Kasumi-1 (cell line): ENCODE results near the gene CNIH1.
"Not testable (repeated sequence)": the region's sequence is repeated elsewhere in the genome, so short reads cannot be mapped to it uniquely, and the experiment has no call there.

Experiments
- DNase-seq, 2 experiments: peaks; one replicate each; lab custom pipeline; 2025; lab: John Stamatoyannopoulos, UW

The CNIH1 gene

DNA sequence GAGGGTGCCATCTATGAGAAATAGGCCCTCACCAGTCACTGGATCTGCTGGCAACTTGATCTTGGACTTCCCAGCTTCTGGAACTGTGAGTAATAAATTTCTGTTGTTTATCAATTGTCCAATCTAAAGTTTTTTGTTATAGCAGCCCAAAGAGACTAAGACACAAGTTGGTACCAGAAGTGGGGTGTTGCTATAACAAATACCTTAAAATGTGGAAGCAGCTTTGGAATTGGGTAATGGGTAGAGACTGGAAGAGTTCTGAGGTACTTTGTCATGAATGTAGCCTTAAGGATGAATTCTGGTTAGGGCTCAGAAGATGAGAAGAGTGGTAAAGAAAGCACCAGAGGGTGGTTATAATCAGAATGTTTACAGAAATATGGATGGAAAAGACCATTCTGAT is 26.1 kb upstream of the CNIH1 start:
- DNase-seq, result no peak

DNA sequence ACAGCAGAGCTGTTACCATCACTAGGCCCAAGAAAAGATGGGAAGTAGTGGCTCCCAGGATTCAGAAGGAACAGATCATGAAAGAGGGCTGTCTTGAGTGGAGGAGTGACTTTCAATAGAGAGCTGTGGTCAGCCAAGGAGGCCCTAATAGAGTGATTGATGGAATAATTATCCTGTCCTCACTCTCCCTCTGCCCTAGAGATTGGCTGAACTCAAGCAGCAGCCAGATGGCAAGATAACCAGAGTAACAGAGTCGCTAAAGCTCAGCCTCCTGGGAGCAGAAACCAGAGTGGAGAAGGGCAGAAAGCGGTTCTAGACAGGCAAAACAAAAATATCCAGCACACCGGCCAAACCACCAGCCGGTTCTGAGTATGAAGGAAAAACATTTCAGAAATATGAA is 24.5 kb upstream of the CNIH1 start:
- DNase-seq, result no peak

DNA sequence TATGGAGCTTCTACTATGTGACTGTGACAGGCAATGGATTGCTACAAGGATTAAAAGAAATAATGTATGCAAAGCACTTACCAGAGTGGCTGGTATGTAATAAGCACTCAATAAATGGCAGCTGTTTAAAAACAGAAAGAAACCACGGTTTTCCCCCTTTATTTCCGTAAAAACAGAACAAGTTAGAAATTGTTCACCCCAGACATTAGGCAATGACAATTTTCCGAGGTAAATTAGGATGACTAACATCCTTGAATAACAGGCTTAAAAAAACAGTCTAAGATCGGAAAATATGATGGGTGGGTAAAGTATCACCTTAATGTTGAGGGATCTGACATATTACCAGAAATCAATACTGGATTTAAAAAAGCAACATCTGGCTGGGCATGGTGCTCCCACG is 20.9 kb upstream of the CNIH1 start:
- no peak for DNase-seq

DNA sequence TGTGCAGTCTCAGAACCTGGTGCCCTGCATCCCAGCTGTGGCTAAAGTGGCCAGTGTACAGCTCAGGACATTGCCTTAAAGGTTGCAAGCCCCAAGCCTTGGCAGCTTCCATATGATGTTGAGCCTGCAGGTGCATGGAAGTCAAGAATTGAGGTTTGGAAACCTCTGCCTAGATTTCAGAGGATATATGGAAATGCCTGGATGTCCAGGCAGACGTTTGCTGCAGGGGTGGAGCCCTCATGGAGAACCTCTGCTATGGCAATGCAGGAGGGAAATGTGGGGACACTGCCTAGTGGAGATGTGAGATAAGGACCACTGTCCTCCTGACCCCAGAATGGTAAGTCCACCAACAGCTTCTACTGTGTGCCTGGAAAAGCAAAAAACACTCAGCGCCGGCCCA is 17.9 kb upstream of the CNIH1 start:
- DNase-seq, result no peak

DNA sequence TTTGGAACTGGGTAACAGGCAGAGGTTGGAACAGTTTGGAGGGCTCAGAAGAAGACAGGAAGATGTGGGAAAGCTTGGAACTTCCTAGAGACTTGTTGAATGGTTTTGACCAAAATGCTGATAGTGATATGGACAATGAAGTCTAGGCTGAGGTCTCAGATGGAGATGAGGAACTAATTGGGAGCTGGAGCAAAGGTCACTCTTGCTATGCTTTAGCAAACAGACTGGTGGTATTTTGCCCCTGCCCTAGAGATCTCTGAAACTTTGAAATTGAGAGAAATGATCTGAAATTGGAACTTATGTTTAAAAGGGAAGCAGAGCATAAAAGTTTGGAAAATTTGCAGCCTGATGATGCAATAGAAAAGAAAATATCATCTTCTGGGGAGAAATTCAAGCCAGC is 17.4 kb upstream of the CNIH1 start:
- not testable (repeated sequence) for DNase-seq

DNA sequence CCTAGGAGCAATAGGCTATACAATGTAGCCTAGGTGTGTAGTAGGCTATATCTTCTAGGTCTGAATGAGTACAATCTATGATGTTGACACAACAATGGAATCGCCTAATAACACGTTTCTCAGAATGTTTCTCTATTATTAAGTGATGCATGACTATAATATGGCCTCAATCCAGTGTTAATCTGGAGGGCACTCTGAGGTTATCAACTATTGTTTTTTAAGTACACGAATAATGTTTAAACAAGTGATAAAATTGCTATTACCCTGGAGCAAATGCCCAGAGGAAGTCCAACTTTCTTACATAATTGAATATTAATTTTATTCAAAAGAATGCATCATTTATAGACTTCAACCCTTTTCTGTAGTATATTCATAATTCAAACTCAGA is 16.4 kb upstream of the CNIH1 start:
- no peak for DNase-seq

DNA sequence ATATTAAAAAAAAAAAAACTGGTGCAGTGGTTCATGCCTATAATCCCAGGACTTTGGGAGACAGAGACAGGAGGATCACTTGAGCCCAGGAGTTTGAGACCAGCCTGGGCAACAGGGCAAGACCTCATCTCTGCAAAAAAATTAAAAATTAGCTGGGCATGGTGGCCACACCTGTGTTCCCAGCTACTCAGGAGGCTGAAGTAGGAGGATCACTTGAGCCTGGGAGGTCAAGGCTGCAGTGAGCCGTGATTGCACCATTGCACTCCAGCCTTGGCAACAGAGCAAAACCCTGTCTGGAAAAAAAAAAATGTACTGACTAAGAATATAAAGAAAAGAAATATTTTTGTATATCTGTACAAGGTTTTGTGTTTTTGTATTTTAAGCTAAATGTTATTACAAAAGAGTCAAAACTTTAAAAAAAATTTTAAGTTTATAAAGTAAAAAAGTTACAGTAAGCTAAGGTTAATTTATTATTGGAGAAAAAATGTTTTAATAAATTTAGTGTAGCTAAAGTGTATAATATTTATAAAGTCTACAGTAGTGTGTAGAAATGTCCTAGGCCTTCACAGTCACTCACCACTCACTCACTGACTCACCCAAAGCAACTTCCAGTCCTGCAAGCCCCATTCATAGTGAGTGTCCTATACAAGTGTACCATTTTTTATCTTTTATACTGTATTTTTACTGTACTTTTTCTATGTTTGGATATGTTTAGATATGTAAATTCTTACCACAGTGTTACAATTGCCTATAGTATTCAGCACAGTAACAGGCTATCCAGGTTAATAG is 15.8 kb upstream of the CNIH1 start:
- DNase-seq, result not testable (repeated sequence)

DNA sequence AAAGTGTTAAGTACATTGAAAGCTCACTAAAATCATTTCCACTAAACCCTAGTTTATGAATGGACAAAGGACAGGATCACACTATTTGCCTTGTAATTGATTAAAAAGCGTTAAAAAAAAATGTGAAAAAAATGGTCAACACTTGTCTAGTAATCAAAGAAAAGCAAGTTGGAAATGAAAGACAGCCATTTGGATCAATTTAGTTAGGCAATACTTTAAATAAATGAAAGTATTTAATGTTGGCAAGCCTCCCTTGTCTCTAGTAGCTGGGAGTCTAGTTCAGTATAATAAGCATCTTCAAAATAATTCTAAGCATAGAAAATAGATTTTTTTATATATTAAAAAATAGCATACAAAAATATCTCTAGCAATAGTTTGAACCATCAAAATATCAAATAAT is 14.2 kb upstream of the CNIH1 start:
- DNase-seq, result no peak

DNA sequence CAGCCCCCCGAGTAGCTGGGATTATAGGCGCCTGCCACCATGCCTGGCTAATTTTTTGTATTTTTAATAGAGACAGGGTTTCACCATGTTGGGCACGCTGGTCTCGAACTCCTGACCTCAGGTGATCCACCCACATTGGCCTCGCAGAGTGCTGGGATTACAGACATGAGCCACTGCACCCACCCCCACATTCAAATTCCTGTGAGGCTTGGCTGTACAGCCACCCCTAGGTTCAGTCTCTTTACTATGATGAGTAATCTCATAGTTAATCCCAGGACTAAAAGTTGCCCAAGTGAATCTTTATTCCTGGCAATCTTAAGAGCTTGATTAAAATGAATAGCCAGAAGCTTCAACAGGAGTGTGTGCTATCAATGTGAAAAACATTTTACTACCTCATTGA is 12.8 kb upstream of the CNIH1 start:
- not testable (repeated sequence) for DNase-seq

DNA sequence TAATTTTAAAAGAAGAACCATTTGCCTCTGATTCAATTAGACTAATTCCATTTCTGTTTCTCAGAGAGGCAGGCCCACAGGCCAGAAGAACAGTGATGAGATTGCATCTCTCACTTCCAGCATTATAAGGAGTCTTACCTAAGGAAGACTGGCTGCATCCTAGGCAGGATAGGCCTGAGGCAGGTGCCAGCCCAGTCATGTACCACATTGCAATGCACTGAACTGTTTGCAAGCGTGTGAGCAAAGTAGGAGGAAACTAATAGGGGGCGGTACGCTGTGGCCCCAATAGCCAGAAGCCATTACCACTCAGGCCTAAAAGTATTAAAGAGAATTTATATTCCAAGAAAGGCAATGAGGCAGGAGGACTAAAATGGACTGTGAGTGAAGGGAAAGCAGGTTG is 12.1 kb upstream of the CNIH1 start:
- no peak for DNase-seq

DNA sequence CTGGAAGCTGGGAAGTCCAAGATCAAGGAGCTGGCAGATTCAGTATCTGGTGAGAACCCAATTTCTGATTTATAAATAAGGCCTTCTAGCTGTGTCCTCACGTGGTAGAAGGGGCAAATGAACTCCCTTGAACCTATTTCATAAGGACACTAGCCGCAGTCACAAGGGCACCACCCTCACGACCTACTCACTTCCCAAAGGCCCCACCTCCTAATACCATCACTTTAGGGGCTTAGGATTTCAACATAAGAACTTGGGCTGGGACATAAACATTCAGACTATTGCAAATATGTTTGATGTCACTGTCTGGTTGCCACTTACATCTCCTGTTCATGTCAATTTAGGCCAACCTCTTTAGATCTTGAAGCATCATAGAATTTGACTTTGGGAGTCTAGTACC is 10.8 kb upstream of the CNIH1 start:
- no peak for DNase-seq

DNA sequence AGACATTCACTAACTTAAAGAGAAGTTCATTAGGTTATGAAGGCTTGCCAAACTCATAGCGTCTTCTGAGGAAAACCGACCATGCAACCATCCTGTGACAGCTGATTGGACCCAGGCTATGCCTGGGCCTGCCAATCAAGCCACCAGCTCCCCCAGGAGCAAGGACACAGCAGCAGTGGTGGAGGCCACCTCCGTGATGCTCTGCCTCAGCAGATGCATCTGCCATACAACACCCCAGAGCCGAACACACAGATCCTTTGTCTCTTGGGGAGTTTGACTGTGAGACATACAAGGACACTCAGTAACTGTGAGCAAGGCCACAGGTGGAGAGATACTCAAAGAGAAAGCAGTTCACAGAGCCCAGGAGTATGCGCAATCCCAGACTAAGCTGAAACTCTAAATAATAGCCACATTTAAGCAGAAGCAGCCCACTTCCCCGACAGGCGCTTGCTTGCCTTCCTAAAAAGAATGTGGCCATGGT is 10.0 kb upstream of the CNIH1 start:
- no peak for DNase-seq

DNA sequence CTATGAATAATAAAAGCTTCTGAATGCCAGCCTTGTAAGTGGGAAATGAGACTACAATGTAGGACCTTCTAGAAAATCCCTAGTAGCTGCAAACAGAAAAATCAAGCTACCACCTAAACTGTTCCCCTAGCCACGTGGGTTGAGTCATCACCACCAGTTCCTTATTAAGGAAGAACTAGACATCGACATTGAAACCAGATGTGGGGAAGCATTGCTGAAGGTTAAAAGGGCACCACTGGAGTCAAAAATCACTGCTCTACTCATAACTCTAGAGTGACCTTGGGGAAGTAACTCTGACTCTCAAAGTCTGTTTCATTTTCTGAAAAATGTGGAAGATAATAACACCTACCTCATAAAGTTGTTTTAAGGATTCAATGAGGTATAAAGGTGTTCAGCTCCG is 9.4 kb upstream of the CNIH1 start:
- peak; percentile 18 to 50 for DNase-seq

DNA sequence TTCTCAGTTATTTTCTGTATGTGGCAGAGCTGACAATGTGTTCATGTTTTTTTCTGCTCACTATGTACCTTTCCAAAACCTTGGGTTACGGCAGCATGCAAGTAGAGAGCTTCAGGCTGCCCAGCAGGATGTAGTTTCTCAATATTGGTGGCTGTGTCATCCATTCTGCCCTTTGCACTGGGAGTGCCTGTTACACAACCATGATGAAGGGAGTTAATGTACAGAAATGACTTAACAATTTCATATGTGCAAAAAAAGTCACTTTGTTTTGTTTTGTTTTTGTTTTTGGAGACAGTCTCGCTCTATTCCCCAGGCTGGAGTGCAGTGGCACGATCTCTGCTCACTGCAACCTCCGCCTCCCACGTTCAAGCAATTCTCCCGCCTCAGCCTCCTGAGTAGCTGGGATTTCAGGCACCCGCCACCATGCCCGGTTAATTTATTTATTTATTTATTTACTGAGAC is 6.1 kb upstream of the CNIH1 start:
- peak; percentile 21 to 32 for DNase-seq

DNA sequence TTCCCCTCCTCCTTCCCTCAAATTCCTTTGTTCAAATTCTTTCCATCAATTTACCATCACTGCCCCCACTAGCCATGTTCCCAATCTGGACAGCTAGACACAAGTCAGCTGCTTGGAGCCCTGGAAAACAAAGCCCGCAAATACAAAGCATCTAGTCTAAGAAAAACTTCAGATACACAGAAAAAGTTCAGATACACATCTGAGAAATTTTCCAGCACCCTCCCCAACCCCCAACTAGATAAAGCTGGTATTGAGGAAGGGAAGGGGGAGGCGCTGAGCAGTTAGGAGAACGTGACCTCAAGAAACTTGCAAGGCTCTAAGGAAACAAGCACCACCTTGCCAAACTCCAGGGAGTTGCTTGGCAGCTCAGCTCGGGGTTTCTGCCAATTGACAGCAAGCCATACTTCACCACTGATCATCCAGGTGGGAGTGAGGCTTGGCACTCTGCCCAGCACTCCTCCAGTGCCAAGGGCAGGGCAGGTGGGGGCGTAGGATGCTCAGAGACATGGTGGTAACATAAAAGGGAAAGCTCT is 5.1 kb upstream of the CNIH1 start:
- peak in 1 of 2 experiments; percentile 20 for DNase-seq

DNA sequence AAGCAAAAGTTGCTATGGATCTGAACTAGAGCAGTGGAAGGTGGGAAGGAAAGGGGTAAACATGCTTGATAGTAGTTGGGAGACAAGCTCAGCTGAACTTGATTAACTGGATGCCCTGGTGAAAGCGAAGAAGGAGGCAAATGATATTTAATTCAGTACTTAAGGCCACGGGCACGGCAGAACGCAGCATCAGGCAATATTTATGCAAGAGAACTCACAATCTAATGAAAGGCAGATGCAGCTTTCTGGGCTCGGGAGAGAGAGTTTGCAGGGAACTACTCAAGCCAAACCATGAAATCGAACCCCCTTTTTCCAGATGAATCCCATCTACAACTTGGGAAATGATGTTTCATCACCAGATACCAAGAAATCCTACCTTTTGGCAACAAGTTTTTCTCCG is 3.5 kb upstream of the CNIH1 start:
- no peak for DNase-seq

DNA sequence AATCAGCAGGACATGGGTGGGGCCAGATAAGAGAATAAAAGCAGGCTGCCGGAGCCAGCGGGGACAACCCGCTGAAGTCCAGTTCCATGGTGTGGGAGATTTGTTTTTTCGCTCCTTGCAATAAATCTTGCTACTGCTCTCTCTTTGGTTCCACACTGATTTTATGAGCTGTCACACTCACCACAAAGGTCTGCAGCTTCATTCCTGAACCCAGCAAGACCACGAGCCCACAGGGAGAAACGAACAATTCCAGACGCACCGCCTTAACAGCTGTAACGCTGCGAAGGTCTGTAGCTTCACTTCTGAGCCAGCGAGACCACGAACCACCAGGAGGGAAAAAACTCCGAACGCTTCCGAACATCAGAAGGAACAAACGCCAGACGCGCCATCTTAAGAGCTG is 2.8 kb upstream of the CNIH1 start:
- DNase-seq, result no peak

DNA sequence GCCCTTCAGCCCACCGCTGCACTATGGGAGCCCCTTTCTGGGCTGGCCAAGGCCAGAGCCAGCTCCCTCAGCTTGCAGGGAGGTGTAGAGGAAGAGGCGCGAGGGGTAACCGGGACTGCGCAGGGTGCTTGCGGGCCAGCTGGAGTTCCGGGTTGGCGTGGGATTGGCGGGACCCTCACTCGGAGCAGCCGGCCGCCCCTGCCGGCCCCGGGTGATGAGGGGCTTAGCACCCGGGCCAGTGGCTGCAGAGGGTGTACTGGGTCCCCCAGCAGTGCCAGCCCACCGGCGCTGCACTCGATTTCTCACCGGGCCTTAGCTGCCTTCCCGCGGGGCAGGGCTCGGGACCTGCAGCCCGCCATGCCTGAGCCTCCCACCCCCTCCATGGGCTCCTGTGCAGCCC is 1.8 kb upstream of the CNIH1 start:
- DNase-seq, result not testable (repeated sequence)

DNA sequence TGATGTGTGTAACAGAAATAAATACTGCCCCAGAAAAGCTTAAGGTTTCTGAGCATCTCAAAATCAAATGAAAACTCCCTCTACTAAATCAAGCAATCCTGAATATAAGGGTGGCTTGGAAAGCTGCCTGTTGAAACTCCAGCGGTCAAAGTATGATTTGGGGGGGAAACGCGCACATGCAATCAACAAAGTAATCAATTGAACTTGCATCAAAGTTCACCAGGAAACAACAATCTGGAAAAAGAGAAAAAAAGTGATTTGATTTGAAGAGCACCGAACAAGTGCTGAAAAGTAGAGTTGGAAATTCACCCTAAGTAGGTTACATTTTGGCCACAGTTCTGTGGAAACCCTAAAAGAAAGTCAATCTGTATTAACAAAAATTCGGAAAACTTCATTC is 700 bp downstream of the CNIH1 start:
- DNase-seq, result peak in 1 of 2 experiments; percentile 43

DNA sequence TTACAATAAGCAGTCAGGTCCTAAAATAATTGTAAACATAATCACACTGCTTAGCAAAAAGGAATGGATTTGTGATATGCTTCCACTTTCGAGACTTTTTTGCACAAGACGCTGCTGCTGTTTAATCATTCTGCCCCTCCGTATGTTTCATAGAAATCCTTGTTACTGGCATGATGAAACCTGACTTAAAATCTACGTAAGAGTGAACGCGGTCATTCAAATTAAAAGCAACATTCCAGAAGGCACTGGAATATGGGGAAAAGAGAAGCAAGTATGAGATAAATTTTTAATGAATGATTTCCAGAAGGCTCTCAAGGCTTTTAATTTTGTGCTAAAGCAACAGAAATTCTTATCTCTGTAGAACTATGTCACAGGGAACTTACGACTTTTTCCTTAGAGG is 1.1 kb downstream of the CNIH1 start:
- DNase-seq, result no peak

DNA sequence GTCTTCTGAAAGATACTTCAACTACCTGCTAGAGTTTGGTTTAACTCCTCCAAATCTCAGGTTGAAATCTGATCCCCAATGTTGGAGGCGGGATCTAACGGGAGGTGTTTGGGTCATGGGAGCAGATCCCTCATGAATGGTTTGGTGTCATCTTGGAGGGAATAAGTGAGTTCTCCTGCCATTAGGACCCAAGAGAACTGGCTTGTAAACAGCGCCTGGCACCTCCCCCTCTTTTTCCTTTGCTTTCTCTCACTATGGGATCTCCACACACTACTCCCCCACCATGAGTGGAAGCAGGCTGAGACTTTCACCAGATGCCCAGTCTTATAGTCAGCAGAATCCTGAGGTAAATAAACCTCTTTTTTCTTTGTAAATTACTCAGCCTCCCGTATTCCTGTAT is 2.5 kb downstream of the CNIH1 start:
- DNase-seq, result no peak

DNA sequence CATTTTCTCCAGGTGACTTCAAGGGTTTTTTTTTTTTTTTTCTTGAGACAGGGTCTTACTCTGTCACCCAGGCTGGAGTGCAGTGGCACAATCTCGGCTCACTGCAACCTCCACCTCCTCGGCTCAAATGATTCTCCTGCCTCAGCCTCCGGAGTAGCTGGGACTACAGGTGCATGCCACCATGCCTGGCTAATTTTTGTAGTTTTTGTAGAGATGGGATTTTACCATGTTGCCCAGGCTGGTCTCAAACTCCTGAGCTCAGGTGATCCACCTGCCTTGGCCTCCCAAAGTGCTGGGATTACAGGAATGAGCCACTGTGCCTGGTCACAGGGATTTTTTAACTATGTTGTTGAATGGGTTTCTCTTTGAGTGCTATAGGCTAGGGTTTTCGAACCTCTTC is 3.2 kb downstream of the CNIH1 start:
- DNase-seq, result not testable (repeated sequence)

DNA sequence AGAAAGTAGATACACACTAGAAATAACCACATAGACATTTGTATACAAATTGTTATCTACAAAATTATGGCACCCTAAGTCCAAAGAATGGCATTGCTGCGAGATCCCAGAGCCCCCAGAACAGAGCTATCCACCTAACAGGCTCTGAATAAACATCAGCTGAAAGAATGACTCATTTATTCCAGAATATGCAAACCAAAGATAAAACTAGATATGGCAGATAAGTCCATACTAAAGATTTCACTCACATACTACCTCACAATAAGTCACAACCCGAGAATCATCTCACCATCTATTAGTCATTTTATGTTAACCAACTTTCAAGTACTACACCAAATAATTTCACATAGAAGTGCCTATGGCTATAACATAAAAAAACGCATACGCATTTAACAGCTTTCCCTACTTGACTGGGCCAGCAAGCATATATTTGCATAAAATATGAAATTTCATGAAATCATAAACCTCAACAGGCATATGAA is 5.6 kb downstream of the CNIH1 start:
- no peak for DNase-seq

DNA sequence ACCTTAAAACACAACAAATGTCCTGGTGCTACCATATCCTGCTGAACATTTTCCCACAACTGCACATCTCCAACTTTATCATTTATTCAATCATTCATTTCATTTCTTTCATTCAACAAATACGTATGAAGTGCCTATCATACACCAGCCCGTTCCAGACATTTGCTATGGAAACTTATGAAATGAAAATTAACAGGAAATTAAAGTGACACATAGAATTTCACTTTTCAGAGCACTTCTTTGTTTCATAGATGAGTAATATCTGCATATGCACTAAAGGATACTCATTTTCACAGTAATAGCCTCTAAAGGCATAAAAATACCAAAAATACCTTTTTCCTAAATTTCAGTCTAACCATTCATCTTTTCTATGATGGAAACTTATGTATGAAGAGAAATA is 12.6 kb downstream of the CNIH1 start:
- no peak for DNase-seq
